ENCODE measurements around the gene STKLD1. TPM values are rescaled to one million over a fixed set of nuclear protein-coding genes. Genes with fewer than 3 reads are reported as not detected.
A peak's percentile ranks its signal among the peaks of the same experiment; 100 is the strongest.

The STKLD1 gene
- total and polyA plus RNA-seq, 9 of the 15 experiments (the other 6 are each of a cell fraction or from before 2014, with no cell fraction given) = 0.10 to 0.65 (median 0.33) TPM; not detected in 2

- TF ChIP-seq VEZF1 (CRISPR knock-in tag; IDR thresholded peaks at IDR 0.05) (0 out of 2 replicates have a peak, but pooled peaks have one; percentile 9), MXD1 (CRISPR knock-in tag; IDR thresholded peaks at IDR 0.05; ENCODE audit: borderline replicate concordance, poor library complexity, severe bottlenecking) (no peak), CTCF (IDR thresholded peaks at IDR 0.05 in 2 of 3, conservative IDR thresholded peaks at IDR 0.05 in 1 of 3; ENCODE audit: insufficient read depth in 2 of 3, low read depth in 1 of 3, low read length in 3 of 3) (peak in 2 of 3 experiments; percentile 5 to 31; a peak in 2 of 6 replicates), E2F6 (IDR thresholded peaks at IDR 0.05; ENCODE audit: borderline replicate concordance in 1 of 2, extremely low read depth in 1 of 2, insufficient read depth in 1 of 2, insufficient read length in 1 of 2, low read depth in 1 of 2, low read length in 1 of 2, poor library complexity in 1 of 2, severe bottlenecking in 1 of 2) (peak; percentile 45 to 88), CAMTA2 (CRISPR knock-in tag; conservative IDR thresholded peaks at IDR 0.05) (no peak), NRF1 (conservative IDR thresholded peaks at IDR 0.05 in 1 of 2, IDR thresholded peaks at IDR 0.05 in 1 of 2) (no peak), ZNF12 (CRISPR knock-in tag; IDR thresholded peaks at IDR 0.05) (no peak), ZNF561 (CRISPR knock-in tag; conservative IDR thresholded peaks at IDR 0.05) (no peak), CC2D1A (IDR thresholded peaks at IDR 0.05) (no peak), MAFK (IDR thresholded peaks at IDR 0.05; ENCODE audit: low read length) (no peak), ZBTB26 (CRISPR knock-in tag; IDR thresholded peaks at IDR 0.05) (no peak), HINFP (tag; conservative IDR thresholded peaks at IDR 0.05; ENCODE audit: low read depth) (no peak), TFE3 (CRISPR knock-in tag; IDR thresholded peaks at IDR 0.05) (no peak), ZBTB7A (IDR thresholded peaks at IDR 0.05; ENCODE audit: borderline replicate concordance, control insufficient read depth, low read depth, low read length) (peak; percentile 51; the same call in 1 of the 2 replicates), USF2 (CRISPR knock-in tag; IDR thresholded peaks at IDR 0.05) (peak; percentile 20; the same call in 1 of the 2 replicates)
Observed at GRCh38 chr9:133428617-133429101, 52.5 kb downstream of the STKLD1 start (continued).

All from K562 (cell line).